ENCODE results near the gene ANO2.
"Not testable (repeated sequence)": the region's sequence is repeated elsewhere in the genome, so short reads cannot be mapped to it uniquely, and the experiment has no call there.

ANO2 gene

DNA sequence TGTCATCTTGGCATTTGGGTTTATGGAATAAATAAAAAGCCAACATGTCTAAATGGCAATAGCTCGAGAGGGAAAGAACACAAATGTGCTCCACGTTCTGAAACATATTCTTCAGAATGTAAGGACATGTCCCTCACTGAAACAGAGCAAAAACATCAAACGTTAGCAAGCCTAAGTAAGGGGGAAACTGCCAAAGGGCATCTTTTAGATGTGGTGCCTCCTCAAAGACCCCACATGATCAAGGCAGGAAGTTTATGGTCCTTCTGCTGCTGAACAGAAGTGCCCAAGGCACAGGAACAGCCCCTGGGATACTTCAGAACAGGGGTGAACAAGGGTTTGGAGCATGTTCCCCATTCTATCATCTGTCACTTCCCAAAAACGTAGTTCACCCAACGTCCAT lies 227.0 kb downstream of the ANO2 start:
- no peak for DNase-seq

DNA sequence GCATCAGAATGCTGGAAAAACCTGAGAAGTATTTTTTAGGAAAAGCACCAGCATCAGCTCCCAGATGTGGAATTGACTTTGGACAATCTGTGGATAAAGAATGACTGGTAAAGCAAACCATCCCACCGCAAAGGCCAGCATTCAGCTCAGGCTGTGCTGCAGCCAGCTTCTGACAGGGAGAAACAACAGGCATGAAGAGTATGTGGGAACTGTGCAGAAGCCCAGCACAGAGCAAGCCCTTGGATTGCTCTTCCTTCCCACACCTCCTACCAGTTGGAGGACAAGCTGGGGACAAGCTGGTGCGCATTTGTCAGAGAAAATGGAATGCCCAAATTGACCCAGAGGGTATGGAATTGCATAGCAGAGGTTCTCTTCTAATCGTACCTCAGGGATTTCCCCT lies 228.1 kb downstream of the ANO2 start:
- no peak for DNase-seq

DNA sequence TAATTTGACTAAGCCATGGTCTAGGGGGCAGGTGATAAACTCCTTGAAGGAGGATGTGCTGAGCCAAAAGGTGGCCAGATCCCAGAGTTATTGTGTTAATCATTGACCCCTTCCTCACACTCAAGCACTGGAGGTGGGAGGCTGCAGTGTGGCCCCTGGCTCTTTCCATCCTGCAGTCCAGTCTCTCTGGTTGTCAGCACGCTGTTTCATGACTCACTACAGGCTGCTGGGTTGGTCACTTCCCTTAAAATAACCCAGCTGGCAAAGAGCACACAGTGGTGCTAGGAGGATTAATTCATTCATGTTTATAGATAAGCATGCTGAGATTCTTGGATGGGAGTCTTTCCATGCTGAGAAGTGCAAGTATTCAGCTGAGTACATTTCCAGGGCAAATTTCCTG lies 228.9 kb downstream of the ANO2 start:
- DNase-seq, result no peak

DNA sequence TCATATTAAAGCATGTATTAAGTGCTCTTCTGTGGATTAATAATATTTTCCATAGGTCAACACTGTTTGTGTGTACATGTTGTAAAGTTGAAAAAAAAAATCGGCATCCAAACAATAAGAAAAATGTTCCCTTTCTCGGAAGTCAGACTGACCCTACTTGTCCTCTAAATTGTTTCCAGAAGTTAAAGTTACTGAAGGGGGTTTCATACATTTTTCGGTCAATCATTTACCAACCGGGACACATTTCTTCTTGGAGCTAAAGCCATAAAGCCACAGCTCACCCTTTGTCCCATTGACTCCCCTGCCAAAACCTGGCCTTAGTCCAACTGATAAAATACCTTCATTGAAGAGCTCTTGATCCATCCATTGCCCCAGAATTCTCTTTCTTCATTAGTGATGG lies 230.0 kb downstream of the ANO2 start:
- no peak for DNase-seq

DNA sequence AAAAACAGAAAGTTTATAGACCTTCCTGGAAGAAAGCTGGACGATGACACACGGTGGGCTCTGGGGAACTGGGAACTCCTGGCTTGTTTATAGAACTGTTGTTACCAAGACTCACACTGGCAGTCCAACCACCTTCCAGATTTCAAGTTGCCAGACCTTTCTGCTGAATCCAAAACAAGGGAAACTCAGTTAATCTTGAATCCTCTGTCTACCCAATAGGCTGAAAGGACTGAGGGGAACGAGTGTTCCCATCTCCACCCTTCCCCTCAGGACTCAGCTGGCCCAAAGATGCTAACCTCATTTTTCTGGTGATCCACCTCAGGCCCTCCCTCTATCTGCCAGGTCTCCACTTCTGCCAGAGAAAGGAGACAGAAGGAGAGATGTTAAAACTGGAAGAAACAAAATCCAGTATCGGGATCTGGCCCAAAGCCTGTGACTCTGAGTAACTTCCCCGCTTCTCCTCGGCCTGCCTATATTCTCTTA lies 231.4 kb downstream of the ANO2 start:
- no peak for DNase-seq

DNA sequence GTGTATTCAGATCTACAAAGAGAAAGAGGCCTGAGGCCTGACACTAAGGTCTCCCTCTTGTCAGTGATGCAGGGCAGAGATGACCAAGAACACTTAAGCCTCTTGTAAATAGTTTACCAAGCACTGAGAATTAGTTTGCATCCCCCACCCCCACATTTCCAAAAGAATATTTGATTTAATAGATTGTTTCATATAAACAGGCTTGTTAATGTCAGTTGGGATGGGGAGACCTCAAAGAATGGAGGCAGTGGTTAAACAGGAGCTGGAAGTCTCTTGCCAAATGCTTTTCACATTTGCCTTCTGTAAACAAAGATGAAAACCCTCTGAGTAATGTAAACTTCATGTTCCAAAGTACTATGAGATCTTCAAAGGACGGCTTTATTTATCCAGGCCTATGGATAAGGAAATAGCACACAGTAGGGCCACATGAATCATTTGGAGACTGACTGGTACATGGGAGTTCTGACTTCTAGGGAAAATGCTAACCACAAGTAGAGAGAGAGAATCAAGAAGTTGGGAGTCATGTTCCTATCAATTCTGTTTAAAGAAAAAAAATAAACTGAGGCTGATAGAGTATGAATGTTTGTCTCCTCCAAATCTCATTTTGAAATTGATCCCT lies 234.7 kb downstream of the ANO2 start:
- DNase-seq, result no peak

DNA sequence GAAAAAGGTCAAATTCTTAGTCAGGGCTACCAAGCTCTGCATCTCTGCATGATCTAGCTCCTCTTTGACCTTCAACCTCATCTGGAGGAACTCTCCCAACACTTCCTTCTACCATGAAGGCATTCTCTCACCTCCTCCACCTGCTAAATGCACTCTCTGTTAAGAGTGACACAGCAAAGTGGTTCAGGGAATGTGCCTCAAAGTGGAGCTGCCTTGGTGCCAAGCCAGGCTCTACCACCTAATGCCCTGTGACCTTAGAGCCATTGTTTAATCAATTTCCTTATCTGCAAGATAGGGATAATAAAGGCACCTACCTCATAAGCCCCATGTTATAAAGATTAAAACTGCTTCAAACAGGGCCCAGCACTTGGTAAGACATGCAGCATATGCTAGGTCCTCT lies 236.7 kb downstream of the ANO2 start:
- DNase-seq, result no peak

DNA sequence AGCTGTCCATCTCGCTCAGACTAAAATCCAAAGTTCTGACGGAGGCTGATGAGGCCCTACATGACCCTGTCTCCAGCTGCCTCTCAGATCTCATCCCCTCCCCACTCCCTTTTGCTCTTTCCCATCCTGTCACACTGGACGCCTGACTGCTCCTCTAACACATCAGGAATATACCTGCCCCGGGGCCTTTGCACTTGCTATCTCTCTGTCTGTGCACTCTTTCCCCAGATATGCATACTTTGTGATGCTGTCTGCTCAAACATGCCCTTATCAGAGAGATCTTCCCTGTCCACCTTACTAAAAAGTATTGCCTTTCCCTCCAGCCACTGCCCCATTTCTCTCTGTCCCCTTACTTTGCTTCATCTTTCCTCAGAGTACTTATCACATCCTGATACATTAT lies 238.8 kb downstream of the ANO2 start:
- no peak for DNase-seq

DNA sequence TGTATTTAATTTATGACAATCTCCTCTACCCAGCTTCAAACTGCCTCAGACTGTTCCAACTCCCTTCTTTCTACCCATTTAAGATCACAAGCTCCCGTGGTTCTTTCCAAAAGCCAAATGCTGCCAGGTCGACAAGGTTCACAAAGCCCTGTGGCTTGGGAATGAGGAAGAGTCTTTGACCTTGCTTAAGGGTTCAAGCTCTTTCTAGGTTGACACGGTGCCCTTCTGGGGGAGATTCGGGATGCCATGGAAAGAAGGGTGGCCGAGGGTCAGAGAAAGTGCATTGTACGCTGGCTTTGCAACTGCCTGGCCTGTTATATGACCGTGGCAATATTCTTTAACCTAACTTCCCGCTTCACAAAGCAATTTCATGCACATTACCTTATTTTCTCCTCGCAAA lies 239.3 kb downstream of the ANO2 start:
- DNase-seq, result no peak

DNA sequence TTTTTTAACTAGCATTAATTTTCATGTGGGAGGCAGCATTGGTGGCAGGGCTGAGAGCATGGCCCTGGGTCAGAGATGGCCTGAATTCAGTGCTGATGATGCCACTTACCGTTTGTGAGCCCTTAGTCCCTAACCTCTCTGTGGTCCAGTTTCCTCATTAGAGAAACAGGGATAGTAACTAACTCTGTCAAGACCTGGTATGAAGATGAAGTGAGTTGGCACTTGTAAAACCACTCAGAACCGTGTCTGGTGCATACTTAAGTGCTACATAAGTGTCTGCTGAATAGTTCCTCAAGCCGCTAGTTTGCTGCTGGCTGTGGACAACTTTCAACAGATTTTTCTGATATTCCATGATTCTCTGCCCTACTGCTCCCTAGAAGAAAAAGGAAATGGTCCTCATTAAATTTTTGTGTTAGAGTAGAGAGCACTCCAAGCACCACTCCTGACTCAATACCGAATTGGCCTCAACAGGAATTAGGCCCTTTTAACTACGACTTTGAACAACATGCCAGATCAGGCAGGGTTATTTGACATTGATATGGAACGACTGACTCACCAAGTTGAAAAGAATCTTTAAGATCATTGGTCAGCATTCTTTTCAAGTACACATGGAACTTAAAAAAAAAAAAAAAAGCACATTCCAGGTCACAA lies 250.2 kb downstream of the ANO2 start:
- DNase-seq, result no peak

DNA sequence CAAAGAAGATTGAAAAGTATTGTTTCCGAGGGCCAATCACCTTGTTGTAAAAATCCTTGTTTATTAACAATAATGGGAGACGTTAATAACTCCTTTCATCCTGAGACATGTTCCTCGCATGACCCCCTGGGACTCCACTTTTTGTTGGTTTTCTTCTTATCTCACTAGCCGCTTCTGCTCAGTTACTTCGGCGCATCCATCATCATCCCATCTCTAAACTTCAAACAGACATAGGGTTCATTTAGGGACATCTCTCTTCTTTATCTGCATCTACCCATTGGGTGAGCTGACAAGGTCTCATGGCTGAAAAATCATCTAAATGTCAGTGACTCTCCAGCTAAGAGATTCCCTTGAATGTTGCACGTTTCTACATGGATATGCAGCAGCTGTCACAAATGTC lies 252.2 kb downstream of the ANO2 start:
- no peak for DNase-seq

DNA sequence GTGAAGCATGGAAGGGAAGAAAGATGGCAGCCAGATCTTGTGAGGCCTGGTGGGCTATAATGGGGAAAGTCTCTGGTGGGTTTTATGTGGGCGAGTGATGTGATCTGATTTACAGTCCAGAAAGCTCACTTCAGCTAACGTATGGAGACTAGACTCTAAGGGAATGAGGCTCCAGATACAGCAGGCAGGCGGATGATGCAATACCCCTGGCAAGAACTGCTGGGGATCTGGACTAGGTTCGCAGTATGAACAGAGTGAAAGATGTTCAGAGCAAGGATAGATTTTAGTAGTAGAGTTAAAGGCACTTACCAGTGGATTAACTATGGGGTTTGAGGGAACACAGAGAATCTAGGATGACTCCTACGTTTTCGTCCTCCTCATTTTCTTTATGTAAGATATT lies 253.1 kb downstream of the ANO2 start:
- no peak for DNase-seq

DNA sequence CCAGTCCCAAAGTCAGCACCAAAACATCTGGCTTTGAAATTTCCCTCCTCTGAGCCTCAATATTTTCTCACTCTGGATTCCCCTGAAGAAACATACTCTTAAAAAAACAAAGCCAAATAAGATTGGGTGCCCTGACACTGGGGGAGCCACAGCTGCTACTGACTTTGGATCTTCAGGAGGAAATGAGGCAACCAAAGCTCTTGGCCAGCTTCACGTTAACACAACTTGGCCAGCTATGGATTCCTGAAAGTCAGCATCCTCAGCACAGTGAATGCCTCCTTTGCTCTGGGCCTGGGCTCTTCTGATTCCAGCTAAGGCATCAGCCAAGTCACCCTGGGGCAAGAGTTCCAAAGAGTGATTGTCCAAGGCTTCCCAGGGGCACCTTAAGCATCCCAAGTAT lies 254.8 kb downstream of the ANO2 start:
- DNase-seq, result no peak

DNA sequence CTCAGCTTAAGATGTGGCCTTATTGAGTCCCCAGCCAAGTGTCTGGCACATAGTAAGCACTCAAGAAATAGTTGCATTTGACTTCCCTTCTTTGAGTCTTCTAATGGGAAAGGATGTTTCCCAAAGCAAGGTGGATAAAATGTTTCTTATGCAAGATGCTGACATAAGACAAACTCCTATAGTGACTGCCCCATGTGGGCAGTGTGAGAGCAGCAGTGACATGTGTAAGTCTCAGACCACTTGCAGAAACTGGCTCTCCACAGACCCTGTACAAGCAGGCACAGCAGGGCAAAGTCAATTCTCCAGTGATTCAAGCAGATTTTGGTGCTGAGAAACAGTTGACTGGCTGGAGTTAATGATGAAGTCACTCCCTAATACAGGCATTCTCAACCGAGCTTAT lies 255.3 kb downstream of the ANO2 start:
- no peak for DNase-seq

DNA sequence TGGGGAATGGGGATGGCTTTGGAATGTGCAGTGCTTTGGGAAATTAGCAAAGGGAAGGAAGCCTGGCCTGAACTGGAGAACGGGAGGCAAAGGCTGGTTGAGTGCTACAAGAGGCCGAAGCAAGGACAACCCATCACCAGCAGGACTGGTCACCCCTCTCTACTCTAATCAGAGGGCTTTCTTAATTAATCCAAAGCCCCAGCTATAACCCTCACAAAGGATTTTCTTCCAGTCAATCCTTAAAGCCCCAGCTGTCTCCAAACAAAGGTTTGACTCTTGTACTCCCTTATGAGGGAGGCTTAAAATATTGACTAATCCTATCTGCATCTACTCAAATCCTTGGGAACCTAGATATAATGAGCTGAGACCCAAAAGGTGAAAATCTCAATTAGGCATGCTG lies 256.8 kb downstream of the ANO2 start:
- DNase-seq, result no peak

DNA sequence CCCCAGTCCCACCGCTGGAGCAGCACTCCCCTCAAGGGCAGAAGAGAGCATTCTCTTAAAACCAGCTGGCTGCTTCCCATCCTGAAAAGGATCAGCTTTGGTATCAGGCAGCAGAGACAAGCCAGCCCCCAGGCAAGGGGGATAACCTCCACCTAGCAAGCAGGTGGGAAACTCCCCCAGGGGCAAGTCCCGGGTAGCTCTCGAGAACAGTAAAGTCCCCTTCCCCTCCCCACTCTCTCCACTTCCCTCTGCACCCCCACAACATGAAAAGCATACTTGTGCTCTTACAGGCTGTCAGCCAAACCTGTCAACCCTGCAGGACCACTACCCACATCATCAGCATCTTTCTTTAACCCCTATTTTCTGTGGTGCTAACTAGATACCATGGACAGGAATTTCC lies 259.1 kb downstream of the ANO2 start:
- DNase-seq, result no peak

DNA sequence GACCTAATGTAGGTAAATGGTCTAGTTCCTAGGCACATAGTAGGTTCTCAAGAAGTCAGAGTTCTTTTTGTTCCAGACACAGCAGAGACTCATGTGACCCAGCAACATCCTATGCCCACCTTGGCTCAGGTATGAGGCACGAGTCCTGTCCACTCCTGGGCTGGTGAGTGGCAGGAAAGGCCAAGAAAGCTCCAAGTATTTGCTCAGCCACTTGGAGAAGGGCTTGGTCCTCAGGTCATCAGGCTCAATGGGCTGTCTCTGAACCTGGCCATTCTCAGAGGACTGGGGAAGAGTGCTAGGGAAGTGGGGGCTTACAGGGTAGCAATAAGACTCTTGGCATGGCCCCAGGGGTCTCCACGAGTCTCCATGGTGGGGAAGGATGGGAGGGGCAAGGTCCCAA lies 260.1 kb downstream of the ANO2 start:
- DNase-seq, result no peak

DNA sequence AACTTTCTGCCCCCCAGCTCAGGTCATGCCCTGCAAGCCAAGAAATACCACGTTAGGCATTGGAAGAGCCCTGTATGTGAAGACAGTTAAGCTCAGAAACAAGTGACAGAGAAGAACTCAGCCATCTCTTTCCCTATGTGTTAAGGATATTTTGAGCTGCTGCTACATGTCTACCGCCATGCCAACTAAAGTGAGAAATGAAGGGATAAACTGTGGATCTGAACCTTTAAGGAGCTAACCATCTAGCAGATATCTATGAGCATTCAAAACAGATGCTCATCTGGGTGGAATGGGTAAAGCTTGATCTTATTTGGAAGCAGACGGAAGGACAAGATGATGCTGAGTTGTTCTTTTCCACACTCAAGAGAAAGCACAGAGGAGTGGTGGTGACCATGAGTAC lies 262.5 kb downstream of the ANO2 start:
- no peak for DNase-seq

DNA sequence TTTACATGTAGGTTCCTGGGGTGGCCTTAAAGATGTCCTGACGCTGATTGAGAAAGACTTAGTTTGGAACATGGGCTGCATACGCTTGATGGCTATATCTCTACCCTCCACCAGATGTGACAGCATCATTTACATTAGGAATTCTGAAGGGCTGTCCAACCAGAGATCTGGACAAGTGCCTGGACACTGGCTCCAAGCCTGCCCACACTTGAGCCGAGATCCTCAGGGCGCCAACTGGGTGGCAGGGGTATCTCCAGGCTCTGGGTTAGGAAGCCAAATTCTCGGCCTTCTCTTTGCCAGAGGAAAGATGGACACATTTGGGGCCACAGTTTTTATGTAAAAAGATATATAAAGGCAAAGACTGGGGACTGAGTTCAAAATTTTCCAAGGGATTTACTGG lies 266.9 kb downstream of the ANO2 start:
- no peak for DNase-seq

DNA sequence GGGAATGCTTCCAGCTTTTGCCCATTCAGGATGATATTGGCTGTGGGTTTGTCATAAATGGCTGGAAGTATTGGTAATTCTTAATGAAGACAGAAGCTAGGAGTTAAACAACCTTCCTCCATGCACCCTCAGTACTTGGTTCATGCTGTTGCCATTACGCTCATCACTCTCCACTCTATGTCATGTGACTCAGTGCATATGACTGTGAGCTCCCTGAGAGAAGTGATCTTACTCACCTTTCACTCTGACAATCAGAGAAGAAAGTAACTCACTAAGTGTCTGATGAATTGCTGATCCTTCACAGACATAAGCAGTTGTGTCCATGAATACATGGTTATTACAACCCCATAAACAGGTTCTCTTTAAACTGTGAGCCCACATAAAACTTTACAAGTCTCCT lies 275.4 kb downstream of the ANO2 start:
- DNase-seq, result not testable (repeated sequence)

DNA sequence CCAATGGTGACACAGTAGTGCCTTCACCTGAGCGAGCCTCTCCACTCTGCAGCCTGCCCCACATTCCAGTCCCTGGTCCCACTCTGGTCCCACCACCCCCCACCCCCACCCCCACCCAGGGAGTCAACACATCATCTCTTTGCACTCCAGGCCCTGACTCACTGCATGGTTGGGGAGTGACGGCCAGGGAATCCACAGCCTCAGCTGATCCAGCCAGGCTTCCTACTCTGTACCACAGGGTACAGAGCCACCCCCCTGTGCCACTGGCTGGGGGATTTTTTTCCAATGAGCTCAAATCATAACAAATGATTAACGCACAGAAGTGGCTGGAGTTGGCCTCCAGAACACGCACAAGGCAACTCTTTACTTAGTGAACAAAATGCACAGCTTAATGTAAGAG lies 279.4 kb downstream of the ANO2 start:
- DNase-seq, result no peak

DNA sequence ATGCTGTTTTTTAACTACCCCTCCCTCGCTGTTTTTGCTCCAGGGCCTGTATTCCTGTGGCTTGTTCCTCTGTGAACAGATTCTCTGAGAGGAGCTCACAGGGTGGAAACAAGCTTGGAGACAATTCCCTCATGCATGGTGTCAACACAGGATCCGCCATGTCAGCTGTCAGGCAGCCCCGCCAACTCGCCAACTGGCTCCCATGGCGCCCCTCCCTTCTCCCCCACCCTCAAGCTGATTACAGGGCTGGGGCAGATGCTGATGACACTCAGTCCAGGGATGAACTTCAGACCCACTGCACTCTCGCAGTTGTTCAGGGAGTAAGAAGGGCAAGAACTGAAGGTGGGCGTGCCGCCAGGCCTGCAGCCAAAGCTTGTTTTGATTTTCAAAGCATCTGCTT lies 283.2 kb downstream of the ANO2 start:
- no peak for DNase-seq

DNA sequence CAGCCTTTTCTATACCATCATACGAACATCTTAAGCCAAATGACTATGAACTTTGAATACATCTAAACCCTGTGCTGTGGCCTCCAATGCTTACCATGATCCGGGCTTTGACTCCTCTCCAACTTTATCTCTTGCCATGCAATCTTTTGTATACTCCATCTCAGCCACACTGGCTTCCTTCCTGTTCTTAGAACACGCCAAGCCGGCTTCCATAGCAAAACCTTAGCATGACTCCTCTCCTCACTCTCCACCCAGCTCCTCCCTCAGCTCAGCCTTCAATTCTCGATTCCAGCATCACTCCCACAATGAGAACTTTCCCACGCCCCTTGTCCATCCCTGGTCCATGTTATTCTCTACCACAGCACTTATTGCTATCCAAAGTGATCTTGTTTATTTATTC lies 284.8 kb downstream of the ANO2 start:
- DNase-seq, result no peak

DNA sequence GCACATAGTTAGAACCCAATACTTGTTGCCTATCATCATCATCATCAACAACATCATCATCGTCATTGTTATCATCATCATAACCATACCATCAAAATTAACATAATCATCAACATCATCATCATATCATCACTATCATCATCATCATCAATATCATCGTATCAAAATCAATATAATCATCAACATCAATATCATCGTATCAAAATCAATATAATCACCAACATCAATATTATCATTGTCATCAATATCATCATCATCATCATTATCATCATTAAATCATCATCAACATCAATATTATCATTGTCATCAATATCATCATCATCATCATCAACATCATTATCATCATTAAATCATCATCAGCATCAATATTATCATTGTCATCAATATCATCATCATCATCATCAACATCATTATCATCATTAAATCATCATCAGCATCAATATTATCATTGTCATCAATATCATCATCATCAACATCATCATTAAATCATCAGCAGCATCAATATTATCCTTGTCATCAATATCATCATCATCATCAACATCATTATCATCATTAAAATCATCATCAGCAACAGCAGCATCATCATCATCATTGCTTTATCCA lies 286.6 kb downstream of the ANO2 start:
- DNase-seq, result not testable (repeated sequence)

DNA sequence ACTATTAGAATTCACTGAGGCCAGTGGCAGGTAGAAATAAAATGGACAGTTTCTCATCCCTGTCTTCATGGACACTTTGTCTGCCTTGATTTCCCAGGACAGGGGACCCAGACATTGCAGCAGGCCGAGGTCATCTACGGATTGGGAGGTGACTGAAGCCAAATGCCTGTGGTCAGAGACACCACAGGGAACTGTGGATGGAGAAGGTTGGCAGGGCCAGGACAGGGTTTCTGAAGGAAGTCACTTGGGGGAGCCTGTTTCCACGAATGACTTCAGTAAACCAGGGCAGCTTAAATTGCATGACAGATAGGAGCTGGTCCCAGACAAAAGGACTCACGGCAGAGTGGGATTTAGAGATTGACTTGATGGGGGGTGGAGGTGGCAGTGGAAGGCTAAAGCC lies 288.2 kb downstream of the ANO2 start:
- DNase-seq, result no peak
